ENCODE data around the gene GUCA1C. TPM values are rescaled to one million over a fixed set of nuclear protein-coding genes. Genes with fewer than 3 reads are reported as not detected.

The GUCA1C gene
- total RNA-seq, 4 donors from 2014 or later = not detected

- intact Hi-C loops (cut with DNase I; ENCODE audit: low total_unique reads) = no loop called here
- DNase-seq (ENCODE audit: low spot score in 2 of 2) = no peak
- WGBS, 2 donors = 78 to 90% methylated on average over 3 of the region's 3 CpGs
- H3K4me3 ChIP-seq (ENCODE audit: low read depth, poor library complexity, severe bottlenecking) = no peak overlapping the region
- TF ChIP-seq CTCF (IDR thresholded peaks at IDR 0.05) (no peak), POLR2A (IDR thresholded peaks at IDR 0.05) (no peak)
Measured at GRCh38 chr3:108899530-108899929, 54.1 kb downstream of the GUCA1C start.

- 95% methylated on average over 3 of the region's 3 CpGs for WGBS, 2 donors
- H3K4me3 ChIP-seq (ENCODE audit: low read depth, poor library complexity, severe bottlenecking) = no peak overlapping the region
- no peak for DNase-seq (ENCODE audit: low spot score in 2 of 2)
- intact Hi-C loops (cut with DNase I; ENCODE audit: low total_unique reads) = no loop called here
- no peak for TF ChIP-seq POLR2A (IDR thresholded peaks at IDR 0.05)
- TF ChIP-seq CTCF (IDR thresholded peaks at IDR 0.05) = no peak
Measured at GRCh38 chr3:108897883-108898282, 55.8 kb downstream of the GUCA1C start.

- TF ChIP-seq POLR2A (IDR thresholded peaks at IDR 0.05) (no peak), CTCF (IDR thresholded peaks at IDR 0.05) (no peak)
- DNase-seq (ENCODE audit: low spot score in 2 of 2) = no peak
- no peak overlapping the region for H3K4me3 ChIP-seq (ENCODE audit: low read depth, poor library complexity, severe bottlenecking)
- WGBS, 2 donors = 80 to 81% methylated on average over 5 of the region's 5 CpGs
- intact Hi-C loops (cut with DNase I; ENCODE audit: low total_unique reads) = no loop called here
Measured at GRCh38 chr3:108894981-108895380, 58.7 kb downstream of the GUCA1C start.

GRCh38 chr3:108891833-108892232, 61.8 kb downstream of the GUCA1C start:
- WGBS, 2 donors = 75 to 83% methylated on average over 3 of the region's 3 CpGs
- no peak for DNase-seq (ENCODE audit: low spot score in 2 of 2)
- H3K4me3 ChIP-seq (ENCODE audit: low read depth, poor library complexity, severe bottlenecking) = no peak overlapping the region
- TF ChIP-seq POLR2A (IDR thresholded peaks at IDR 0.05) = no peak
- no peak for TF ChIP-seq CTCF (IDR thresholded peaks at IDR 0.05)
- intact Hi-C loops (cut with DNase I; ENCODE audit: low total_unique reads) = no loop called here

GRCh38 chr3:108887777-108888176, 65.9 kb downstream of the GUCA1C start:
- WGBS, 2 donors = 79 to 89% methylated on average over 2 of the region's 2 CpGs
- intact Hi-C loops (cut with DNase I; ENCODE audit: low total_unique reads) = no loop called here
- TF ChIP-seq CTCF (IDR thresholded peaks at IDR 0.05) (no peak), POLR2A (IDR thresholded peaks at IDR 0.05) (no peak)
- DNase-seq (ENCODE audit: low spot score in 2 of 2) = no peak
- no peak overlapping the region for H3K4me3 ChIP-seq (ENCODE audit: low read depth, poor library complexity, severe bottlenecking)

GRCh38 chr3:108887121-108887520, 66.6 kb downstream of the GUCA1C start:
- WGBS, 2 donors = 60 to 70% methylated on average over 4 of the region's 4 CpGs
- no peak for DNase-seq (ENCODE audit: low spot score in 2 of 2)
- no peak overlapping the region for H3K4me3 ChIP-seq (ENCODE audit: low read depth, poor library complexity, severe bottlenecking)
- TF ChIP-seq POLR2A (IDR thresholded peaks at IDR 0.05) (no peak), CTCF (IDR thresholded peaks at IDR 0.05) (no peak)
- intact Hi-C loops (cut with DNase I; ENCODE audit: low total_unique reads) = no loop called here
